BJ (cell line): ENCODE measurements around the gene BEND6. TPM values are rescaled to one million over a fixed set of nuclear protein-coding genes. Genes with fewer than 3 reads are reported as not detected.

Source experiments
- CTCF ChIA-PET: fragments of 350-600 bp; formaldehyde crosslinking; extraction: SDS; loops from one replicate; lab custom pipeline; 2021; ENCODE audit warnings: antibody characterized with exemption, inconsistent platforms; lab: Yijun Ruan, JAX
- POLR2A ChIA-PET: fragments of 300-600 bp; sonication (Branson Sonifier 250); formaldehyde crosslinking; extraction: SDS; loops from one replicate; lab custom pipeline; 2021; ENCODE audit warnings: antibody characterized with exemption; lab: Charles Lee
- DNase-seq: peaks from one replicate; pipeline ENCODE4 v3.0.0-alpha.2; 2011; ENCODE audit warnings: low read depth
- H3K27me3 ChIP-seq: 2 replicates; pipeline ENCODE4 v1.6.0; 2011; ENCODE audit warnings: low read length; ENCODE audit not compliant: control insufficient read depth, insufficient read depth
- H3K36me3 ChIP-seq: 2 replicates; pipeline ENCODE4 v1.5.1; 2011; ENCODE audit warnings: low read length; ENCODE audit not compliant: control insufficient read depth, insufficient read depth
- H3K4me3 ChIP-seq: 2 replicates; pipeline ENCODE4 v1.5.1; 2011; ENCODE audit warnings: low read depth, mild to moderate bottlenecking, control low read depth, low read length
- polyA plus RNA-seq: library from polyadenylated mRNA; depleted of rRNA; stranded (reverse); fragments of >200 nt; gene quantifications from 2 replicates; pipeline ENCODE4 v1.2.3, GENCODE V29; 2011; rRNA removed
- small RNA-seq: library from RNA; depleted of rRNA; stranded (forward); fragments of <200 nt; gene quantifications from one replicate; pipeline ENCODE3, GENCODE V24; 2012; ENCODE audit warnings: low replicate concordance, low read depth; ENCODE audit not compliant: insufficient read length
- TF ChIP-seq, protein P1 (sequence below): IDR thresholded peaks from 2 replicates; pipeline ENCODE4 v1.5.1; 2011; ENCODE audit warnings: low read depth, mild to moderate bottlenecking, control low read depth, inconsistent platforms, low read length, moderate library complexity; ENCODE audit not compliant: insufficient read depth

The BEND6 gene
- polyA plus RNA-seq, 1 experiment = 4.8 TPM

GRCh38 chr6:57069228-57069627 lies 114.3 kb downstream of the BEND6 start:
- no peaks in the 10 kb centered on the region for H3K27me3 ChIP-seq
- POLR2A ChIA-PET = no interaction called here
- DNase-seq = no peak
- CTCF ChIA-PET = no interaction called here
- no peak overlapping the region for H3K4me3 ChIP-seq
- no peaks in the 10 kb centered on the region for H3K36me3 ChIP-seq
- TF ChIP-seq, protein P1, sequence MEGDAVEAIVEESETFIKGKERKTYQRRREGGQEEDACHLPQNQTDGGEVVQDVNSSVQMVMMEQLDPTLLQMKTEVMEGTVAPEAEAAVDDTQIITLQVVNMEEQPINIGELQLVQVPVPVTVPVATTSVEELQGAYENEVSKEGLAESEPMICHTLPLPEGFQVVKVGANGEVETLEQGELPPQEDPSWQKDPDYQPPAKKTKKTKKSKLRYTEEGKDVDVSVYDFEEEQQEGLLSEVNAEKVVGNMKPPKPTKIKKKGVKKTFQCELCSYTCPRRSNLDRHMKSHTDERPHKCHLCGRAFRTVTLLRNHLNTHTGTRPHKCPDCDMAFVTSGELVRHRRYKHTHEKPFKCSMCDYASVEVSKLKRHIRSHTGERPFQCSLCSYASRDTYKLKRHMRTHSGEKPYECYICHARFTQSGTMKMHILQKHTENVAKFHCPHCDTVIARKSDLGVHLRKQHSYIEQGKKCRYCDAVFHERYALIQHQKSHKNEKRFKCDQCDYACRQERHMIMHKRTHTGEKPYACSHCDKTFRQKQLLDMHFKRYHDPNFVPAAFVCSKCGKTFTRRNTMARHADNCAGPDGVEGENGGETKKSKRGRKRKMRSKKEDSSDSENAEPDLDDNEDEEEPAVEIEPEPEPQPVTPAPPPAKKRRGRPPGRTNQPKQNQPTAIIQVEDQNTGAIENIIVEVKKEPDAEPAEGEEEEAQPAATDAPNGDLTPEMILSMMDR = no peak

- TF ChIP-seq, protein P1 = no peak
- ChIA-PET POLR2A (no interaction called here), CTCF (no interaction called here)
- no peaks in the 10 kb centered on the region for H3K27me3 ChIP-seq
- H3K36me3 ChIP-seq = no peaks in the 10 kb centered on the region
- DNase-seq = no peak
- H3K4me3 ChIP-seq = no peak overlapping the region
These were observed 115.0 kb downstream of the BEND6 start for GRCh38 chr6:57069920-57070331.

GRCh38 chr6:57072108-57072507 lies 117.2 kb downstream of the BEND6 start:
- ChIA-PET CTCF (interaction anchor here (1.0 kb wide), 1 partner anchor 46 kb away, joined by 3 read pairs; no protein-coding TSS in a partner anchor), POLR2A (no interaction called here)
- DNase-seq = no peak
- H3K4me3 ChIP-seq = no peak overlapping the region
- H3K36me3 ChIP-seq = no peaks in the 10 kb centered on the region
- TF ChIP-seq, protein P1 = no peak
- no peaks in the 10 kb centered on the region for H3K27me3 ChIP-seq

- Histone ChIP-seq H3K4me3 (no peak overlapping the region), H3K36me3 (no peaks in the 10 kb centered on the region), H3K27me3 (no peaks in the 10 kb centered on the region)
- DNase-seq = no peak
- TF ChIP-seq, protein P1 = no peak
- POLR2A ChIA-PET = no interaction called here
- CTCF ChIA-PET = no interaction called here
These were observed 119.5 kb downstream of the BEND6 start for GRCh38 chr6:57074383-57074782.

DNA sequence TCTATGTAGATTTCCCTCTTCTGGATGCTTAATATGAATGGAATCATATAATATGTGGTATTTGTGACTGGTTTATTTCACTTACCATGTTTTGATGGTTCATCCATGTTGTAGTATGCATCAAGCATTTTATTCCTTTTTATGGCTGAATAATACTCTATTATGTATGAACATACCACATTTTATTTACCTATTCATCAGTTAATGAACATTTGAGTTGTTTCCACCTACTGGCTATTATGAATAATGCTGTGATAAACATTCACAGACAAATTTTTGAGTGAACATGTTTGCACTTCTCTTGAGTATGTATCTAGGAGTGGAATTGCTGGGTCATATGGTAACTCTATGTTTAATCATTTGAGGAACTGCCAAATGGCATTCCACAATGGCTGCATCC lies 120.2 kb downstream of the BEND6 start:
- H3K27me3 ChIP-seq = no peaks in the 10 kb centered on the region
- no peak overlapping the region for H3K4me3 ChIP-seq
- CTCF ChIA-PET = no interaction called here
- DNase-seq = no peak
- no peaks in the 10 kb centered on the region for H3K36me3 ChIP-seq
- TF ChIP-seq, protein P1 = no peak
- POLR2A ChIA-PET = no interaction called here

Small RNA genes within 50 kb of the gene (small RNA-seq; reads per million reads assigned to genes)
- gene FTH1P15 (not detected), gene RNU6-626P (not detected)

Other genes starting within 250 kb of the BEND6 start
- gene KIAA1586, start 91.6 kb downstream of the BEND6 start, polyA plus RNA-seq = 2.3 and 5.5 TPM in 2 replicates
- 12.4 and 25.0 TPM in 2 replicates for gene ZNF451, start 135.1 kb downstream of the BEND6 start, polyA plus RNA-seq
- gene BAG2, start 217.2 kb downstream of the BEND6 start, polyA plus RNA-seq = 11.2 and 22.1 TPM in 2 replicates